HepG2 (cell line): Measurements from ENCODE around the gene SHISA5. TPM values are rescaled to one million over a fixed set of nuclear protein-coding genes. Genes with fewer than 3 reads are reported as not detected.

Source experiments
- ATAC-seq: fragments of 200-7000 bp; cut with Tn5 transposase; 3 replicates; pipeline ENCODE4 v1.9.1; 2020; ENCODE audit warnings: mild to moderate bottlenecking, moderate library complexity
- BruUV-seq: library from RNA; stranded (reverse); fragments of 400-500 nt; replicated peaks from 2 replicates; lab custom pipeline; 2021; lab: Mats Ljungman, UMichigan
- CTCF ChIA-PET: fragments of 300-600 bp; formaldehyde crosslinking; extraction: SDS; loops from one replicate; lab custom pipeline; 2021; ENCODE audit warnings: low total read pairs, inconsistent platforms, low intra/inter-chr PET ratio; lab: Yijun Ruan, JAX
- POLR2A ChIA-PET: fragments of 350-600 bp; sonication (Branson Sonifier 250); formaldehyde crosslinking; loops from one replicate; lab custom pipeline; 2020; ENCODE audit warnings: antibody characterized with exemption, inconsistent platforms; lab: Yijun Ruan, JAX
- DNase-seq: peaks from one replicate; pipeline ENCODE4 v3.0.0-alpha.2; 2015; ENCODE audit warnings: low spot score
- FAIRE-seq: peaks from 3 replicates; lab custom pipeline; 2011; peaks lifted over from hg19 to GRCh38; lab: Jason Lieb, UNC
- H2AFZ ChIP-seq: one replicate; pipeline ENCODE4 v1.6.1; 2011; ENCODE audit warnings: low read length, inconsistent platforms
- H3K27ac ChIP-seq: fragments of 300-600 bp; 3 replicates; pipeline ENCODE4 v1.8.0; 2011; ENCODE audit warnings: mixed run types, mild to moderate bottlenecking, mixed read lengths, low read length, inconsistent platforms; ENCODE audit not compliant: insufficient read depth; ENCODE audit errors: extremely low read length
- H3K27me3 ChIP-seq, 2 experiments: fragments of 200-600 bp in 1 of 2; 2 replicates in 1 of 2; 3 replicates in 1 of 2; pipeline versions ENCODE4 v1.6.0 to v1.8.0; 2011; ENCODE audit warnings: low read length in 2 of 2, mild to moderate bottlenecking in 2 of 2, moderate library complexity in 2 of 2, inconsistent platforms in 1 of 2; ENCODE audit not compliant: insufficient read depth in 2 of 2, control insufficient read depth in 1 of 2
- H3K36me3 ChIP-seq, 2 experiments: fragments of 200-600 bp in 1 of 2; replicated peaks in 1 of 2; 2 replicates in 1 of 2; 3 replicates in 1 of 2; pipeline versions ENCODE4 v1.5.1 to v1.8.0; 2011; ENCODE audit warnings: low read length in 2 of 2, inconsistent platforms in 1 of 2; ENCODE audit not compliant: insufficient read depth in 2 of 2, control insufficient read depth in 1 of 2
- H3K4me1 ChIP-seq: 2 replicates; pipeline ENCODE4 v1.5.1; 2012; ENCODE audit warnings: low read length, inconsistent platforms; ENCODE audit not compliant: insufficient read depth
- H3K4me2 ChIP-seq: 2 replicates; pipeline ENCODE4 v1.6.0; 2011; ENCODE audit warnings: low read depth, low read length, inconsistent platforms
- H3K4me3 ChIP-seq, 3 experiments: fragments of 200-600 bp in 1 of 3; sonication (generic), shearing (Covaris generic) in 1 of 3; replicated peaks in 1 of 3; 2 replicates each; pipeline ENCODE4 v1.5.1; 2011 to 2016; ENCODE audit warnings: low read length in 3 of 3, inconsistent platforms in 2 of 3, low read depth in 2 of 3, mild to moderate bottlenecking in 2 of 3, control low read depth in 1 of 3, mixed read lengths in 1 of 3; ENCODE audit not compliant: insufficient read depth in 1 of 3
- H3K79me2 ChIP-seq: one replicate; pipeline ENCODE4 v1.6.1; 2011; ENCODE audit warnings: low read length, inconsistent platforms; ENCODE audit not compliant: insufficient read depth
- H3K9ac ChIP-seq: 2 replicates; pipeline ENCODE4 v1.6.0; 2011; ENCODE audit warnings: mild to moderate bottlenecking, low read depth, low read length, inconsistent platforms; ENCODE audit not compliant: insufficient read depth
- H3K9me3 ChIP-seq: 2 replicates; pipeline ENCODE4 v1.5.1; 2012; ENCODE audit warnings: mild to moderate bottlenecking, low read length
- H4K20me1 ChIP-seq: 2 replicates; pipeline ENCODE4 v1.6.0; 2011; ENCODE audit warnings: inconsistent platforms, mild to moderate bottlenecking, low read length, moderate library complexity; ENCODE audit not compliant: insufficient read depth
- ARID3A ChIP-seq: IDR thresholded peaks from 2 replicates; pipeline ENCODE4 v1.6.1; 2012; ENCODE audit warnings: low read depth, low read length, improper control_type of control experiment
- CAMTA2 ChIP-seq: sonication (generic); formaldehyde crosslinking; IDR thresholded peaks from 2 replicates; pipeline ENCODE4 v1.4.0; 2020; ENCODE audit warnings: mild to moderate bottlenecking, missing genetic modification reagents, borderline replicate concordance
- FOXA3 ChIP-seq: IDR thresholded peaks from 2 replicates; pipeline ENCODE4 v1.6.1; 2016; ENCODE audit warnings: missing genetic modification reagents, missing compliant biosample characterization
- KLF11 ChIP-seq: IDR thresholded peaks from 2 replicates; pipeline ENCODE4 v1.6.1; 2016; ENCODE audit warnings: missing compliant biosample characterization
- NCOA1 ChIP-seq: sonication (generic); formaldehyde crosslinking; IDR thresholded peaks from 2 replicates; pipeline ENCODE4 v1.9.0; 2021; ENCODE audit warnings: missing genetic modification reagents
- POLR2AphosphoS5 ChIP-seq: IDR thresholded peaks from 2 replicates; pipeline ENCODE4 v1.6.1; 2012; ENCODE audit warnings: low read depth, low read length
- RFXAP ChIP-seq: sonication (generic); formaldehyde crosslinking; IDR thresholded peaks from 2 replicates; pipeline ENCODE4 v1.4.0; 2020; ENCODE audit warnings: missing genetic modification reagents, borderline replicate concordance
- UBTF ChIP-seq: sonication (generic); formaldehyde crosslinking; IDR thresholded peaks from 2 replicates; pipeline ENCODE4 v1.4.0; 2020; ENCODE audit warnings: mild to moderate bottlenecking, missing genetic modification reagents
- ZFP36 ChIP-seq: fragments of 150-350 bp; IDR thresholded peaks from 2 replicates; pipeline ENCODE4 v1.6.1; 2018; ENCODE audit warnings: borderline replicate concordance, low read length, low read depth; ENCODE audit not compliant: partially characterized antibody
- ZNF121 ChIP-seq: sonication (generic); formaldehyde crosslinking; IDR thresholded peaks from 2 replicates; pipeline ENCODE4 v1.5.0; 2020; ENCODE audit warnings: mild to moderate bottlenecking, missing genetic modification reagents
- ZNF232 ChIP-seq: sonication (generic); formaldehyde crosslinking; IDR thresholded peaks from 2 replicates; pipeline ENCODE4 v1.4.0; 2020; ENCODE audit warnings: missing genetic modification reagents, borderline replicate concordance
- ZNF598 ChIP-seq: sonication (generic); formaldehyde crosslinking; IDR thresholded peaks from 2 replicates; pipeline ENCODE4 v1.5.1; 2020; ENCODE audit warnings: mild to moderate bottlenecking, missing genetic modification reagents, borderline replicate concordance
- ZNF660 ChIP-seq: sonication (generic); formaldehyde crosslinking; IDR thresholded peaks from 2 replicates; pipeline ENCODE4 v1.5.1; 2020; ENCODE audit warnings: mild to moderate bottlenecking, low read depth, missing genetic modification reagents, borderline replicate concordance
- ZNF772 ChIP-seq: sonication (generic); formaldehyde crosslinking; IDR thresholded peaks from 2 replicates; pipeline ENCODE4 v1.5.0; 2020; ENCODE audit warnings: mild to moderate bottlenecking, missing genetic modification reagents
- WGBS: methylation state at CpG from one replicate; pipeline ENCODE4 v1.1.6; 2017; ENCODE audit warnings: low lambda C conversion rate; 5-methylcytosine and 5-hydroxymethylcytosine counted together
- in situ Hi-C: cut with HindIII; loops from 2 replicates; pipeline ENCODE4 v1.10.0; 2017; ENCODE audit warnings: low pct_unique_long_range_greater_than_20kb; ENCODE audit not compliant: extremely low pct_ligation_motif_present
- intact Hi-C: fragments of 100-400 bp; cut with micrococcal nuclease; formaldehyde crosslinking; loops from one replicate; pipeline ENCODE4 v1.10.0; 2022; ENCODE audit not compliant: unreplicated experiment
- polyA plus RNA-seq, 8 experiments: library from polyadenylated mRNA; depleted of rRNA in 3 of 8; stranded (reverse) in 7 of 8; unstranded in 1 of 8; fragments of >200 nt; fragmentation: Illumina TruSeq in 4 of 8; extraction: Trizol in 4 of 8; gene quantifications; 2 replicates each; pipeline versions ENCODE4 v1.2.1 to v1.2.3, GENCODE V29; 2011 to 2016; ENCODE audit warnings: low read depth in 4 of 8, missing spikeins in 1 of 8, mixed read lengths in 1 of 8; ENCODE audit not compliant: insufficient read depth in 1 of 8
- total RNA-seq, 5 experiments: library from RNA; depleted of rRNA; stranded (reverse); fragments of >200 nt; fragmentation: Illumina TruSeq; extraction: Trizol; gene quantifications; 2 replicates each; pipeline ENCODE4 v1.2.3, GENCODE V29; 2016; ENCODE audit warnings: low read depth in 1 of 5

Gene SHISA5
- total and polyA plus RNA-seq, 2 of the 13 experiments (the other 11 are each of a cell fraction or from before 2014, with no cell fraction given): 75.8 to 91.4 TPM

GRCh38 chr3:48532977-48533337, 29.0 kb upstream of the SHISA5 start:
- no peaks in the 10 kb centered on the region for H3K79me2 ChIP-seq
- H3K4me1 ChIP-seq: no peaks in the 10 kb centered on the region
- CTCF ChIA-PET: no interaction called here
- H3K4me2 ChIP-seq: no peak overlapping the region
- no peak for DNase-seq
- intact Hi-C loops (no loop called here), in situ Hi-C loops (no loop called here)
- H3K27me3 ChIP-seq: no peaks in the 10 kb centered on the region
- no peaks in the 10 kb centered on the region for H3K9me3 ChIP-seq
- BruUV-seq: no TSS peak
- POLR2A ChIA-PET: no interaction called here
- 93% methylated on average over 2 of the region's 2 CpGs for WGBS
- no peak overlapping the region for H3K9ac ChIP-seq
- no peak for TF ChIP-seq ZNF660 (CRISPR knock-in tag)
- TF ChIP-seq POLR2AphosphoS5: 0 out of 2 replicates have a peak, but pooled peaks have one; percentile 25
- TF ChIP-seq RFXAP (CRISPR knock-in tag): no peak
- TF ChIP-seq ZNF121 (CRISPR knock-in tag): peak; percentile 67
- no peak overlapping the region for H2AFZ ChIP-seq
- H3K27ac ChIP-seq: no peak overlapping the region
- H4K20me1 ChIP-seq: no peaks in the 10 kb centered on the region
- peaks cover 20 to 71% of the 10 kb centered on the region in 2 experiments for H3K36me3 ChIP-seq
- FAIRE-seq: no peak
- ATAC-seq: no peak
- H3K4me3 ChIP-seq: no peak overlapping the region

GRCh38 chr3:48532271-48532976, 28.4 kb upstream of the SHISA5 start:
- H3K27ac ChIP-seq: no peak overlapping the region
- H3K36me3 ChIP-seq: peaks cover 20 to 69% of the 10 kb centered on the region in 2 experiments
- no peaks in the 10 kb centered on the region for H3K79me2 ChIP-seq
- TF ChIP-seq KLF11 (CRISPR knock-in tag): no peak
- no peak for TF ChIP-seq ZNF660 (CRISPR knock-in tag)
- no peak for TF ChIP-seq ZFP36
- no peak for TF ChIP-seq ARID3A
- TF ChIP-seq ZNF772 (CRISPR knock-in tag): no peak
- no peak for TF ChIP-seq CAMTA2 (CRISPR knock-in tag)
- TF ChIP-seq ZNF598 (CRISPR knock-in tag): no peak
- TF ChIP-seq ZNF232 (CRISPR knock-in tag): no peak
- TF ChIP-seq NCOA1: no peak
- no peak for TF ChIP-seq FOXA3 (CRISPR knock-in tag)
- no peak for TF ChIP-seq UBTF (CRISPR knock-in tag)
- intact Hi-C loops (no loop called here), in situ Hi-C loops (no loop called here)
- BruUV-seq: no TSS peak
- no peaks in the 10 kb centered on the region for H4K20me1 ChIP-seq
- H3K9ac ChIP-seq: no peak overlapping the region
- H3K9me3 ChIP-seq: no peaks in the 10 kb centered on the region
- DNase-seq (no peak), ATAC-seq (no peak), FAIRE-seq (no peak)
- no peaks in the 10 kb centered on the region for H3K27me3 ChIP-seq
- no peak overlapping the region for H2AFZ ChIP-seq
- no peaks in the 10 kb centered on the region for H3K4me1 ChIP-seq
- POLR2A ChIA-PET: no interaction called here
- no peak overlapping the region for H3K4me3 ChIP-seq
- WGBS: 89% methylated on average over 6 of the region's 6 CpGs
- no peak overlapping the region for H3K4me2 ChIP-seq
- CTCF ChIA-PET: no interaction called here
